Uterus (tissue), 2 donors: ENCODE measurements around the gene PPP1R27.

Experiments used
- POLR2A ChIP-seq, 2 donors: fragments of 450-650 bp; IDR thresholded peaks; one replicate each; pipeline ENCODE4 v1.6.1; 2016; ENCODE audit warnings: antibody characterized with exemption in 2 of 2, mild to moderate bottlenecking in 1 of 2, moderate library complexity in 1 of 2
- TF ChIP-seq, protein P1 (sequence below), 4 experiments: fragments of 200-600 bp in 2 of 4; fragments of 450-650 bp in 2 of 4; sonication (generic) in 2 of 4; IDR thresholded peaks; one replicate each; pipeline ENCODE4 v1.5.1; 2016 to 2019; ENCODE audit warnings: antibody characterized with exemption in 4 of 4, mild to moderate bottlenecking in 2 of 4, moderate library complexity in 1 of 4

DNA sequence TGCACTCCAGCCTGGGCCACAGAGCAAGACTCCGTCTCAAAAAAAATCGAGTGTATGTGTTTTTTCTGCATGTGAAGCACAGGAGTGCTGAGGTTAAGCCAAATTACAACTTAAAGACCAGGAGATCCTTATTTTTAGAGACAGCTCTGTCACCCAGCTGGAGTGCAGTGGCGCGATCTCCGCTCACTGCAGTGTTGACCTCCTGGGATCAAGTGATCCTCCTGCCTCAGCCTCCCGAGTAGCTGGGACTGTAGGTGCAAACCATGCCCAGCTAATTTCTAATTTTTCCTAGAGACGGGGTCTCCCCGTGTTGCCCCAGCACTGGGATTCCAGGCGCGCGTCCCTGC is 7.5 kb upstream of the PPP1R27 start:
- TF ChIP-seq POLR2A (IDR thresholded peaks at IDR 0.05): no peak
- TF ChIP-seq, protein P1, sequence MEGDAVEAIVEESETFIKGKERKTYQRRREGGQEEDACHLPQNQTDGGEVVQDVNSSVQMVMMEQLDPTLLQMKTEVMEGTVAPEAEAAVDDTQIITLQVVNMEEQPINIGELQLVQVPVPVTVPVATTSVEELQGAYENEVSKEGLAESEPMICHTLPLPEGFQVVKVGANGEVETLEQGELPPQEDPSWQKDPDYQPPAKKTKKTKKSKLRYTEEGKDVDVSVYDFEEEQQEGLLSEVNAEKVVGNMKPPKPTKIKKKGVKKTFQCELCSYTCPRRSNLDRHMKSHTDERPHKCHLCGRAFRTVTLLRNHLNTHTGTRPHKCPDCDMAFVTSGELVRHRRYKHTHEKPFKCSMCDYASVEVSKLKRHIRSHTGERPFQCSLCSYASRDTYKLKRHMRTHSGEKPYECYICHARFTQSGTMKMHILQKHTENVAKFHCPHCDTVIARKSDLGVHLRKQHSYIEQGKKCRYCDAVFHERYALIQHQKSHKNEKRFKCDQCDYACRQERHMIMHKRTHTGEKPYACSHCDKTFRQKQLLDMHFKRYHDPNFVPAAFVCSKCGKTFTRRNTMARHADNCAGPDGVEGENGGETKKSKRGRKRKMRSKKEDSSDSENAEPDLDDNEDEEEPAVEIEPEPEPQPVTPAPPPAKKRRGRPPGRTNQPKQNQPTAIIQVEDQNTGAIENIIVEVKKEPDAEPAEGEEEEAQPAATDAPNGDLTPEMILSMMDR (IDR thresholded peaks at IDR 0.05): no peak
